GM12878 (cell line): ENCODE data around the gene BAG5. TPM values are rescaled to one million over a fixed set of nuclear protein-coding genes. Genes with fewer than 3 reads are reported as not detected.
"Not testable (repeated sequence)": the region's sequence is repeated elsewhere in the genome, so short reads cannot be mapped to it uniquely, and the experiment has no call there.

ENCODE experiments used
- ATAC-seq: fragments of 200-7000 bp; cut with Tn5 transposase; 3 replicates; pipeline ENCODE4 v1.9.1; 2020; ENCODE audit warnings: mild to moderate bottlenecking, moderate library complexity
- BruUV-seq: library from RNA; stranded (reverse); fragments of 400-500 nt; replicated peaks from 2 replicates; lab custom pipeline; 2021; lab: Mats Ljungman, UMichigan
- CTCF ChIA-PET: fragments of 300-600 bp; sonication (Branson Sonifier 250); formaldehyde crosslinking; extraction: SDS; loops from one replicate; lab custom pipeline; 2021; ENCODE audit warnings: inconsistent platforms; lab: Yijun Ruan, JAX
- POLR2A ChIA-PET: fragments of 350-600 bp; formaldehyde crosslinking; extraction: SDS; loops from one replicate; lab custom pipeline; 2021; ENCODE audit warnings: inconsistent platforms; lab: Charles Lee
- RAD21 ChIA-PET: fragments of 300-600 bp; sonication (Branson Sonifier 250); formaldehyde crosslinking; loops from one replicate; lab custom pipeline; 2023; ENCODE audit warnings: antibody characterized with exemption; ENCODE audit not compliant: unreplicated experiment; lab: Charles Lee
- SMC1A ChIA-PET: fragments of 300-600 bp; sonication (Branson Sonifier 250); formaldehyde crosslinking; loops from one replicate; lab custom pipeline; 2023; ENCODE audit not compliant: unreplicated experiment, uncharacterized antibody; lab: Charles Lee
- DNase-seq: peaks from one replicate; pipeline ENCODE4 v3.0.0-alpha.2; 2011; ENCODE audit warnings: low read depth, low spot score
- FAIRE-seq: peaks from 3 replicates; lab custom pipeline; 2011; peaks lifted over from hg19 to GRCh38; lab: Jason Lieb, UNC
- H2AFZ ChIP-seq: 2 replicates; pipeline ENCODE4 v1.6.0; 2011; ENCODE audit warnings: low read depth, low read length, control low read depth; ENCODE audit not compliant: control insufficient read depth
- H3K27ac ChIP-seq: 2 replicates; pipeline ENCODE4 v1.5.1; 2011; ENCODE audit warnings: control low read depth; ENCODE audit not compliant: control insufficient read depth, insufficient read depth
- H3K27me3 ChIP-seq, 2 experiments: replicated peaks in 1 of 2; 2 replicates each; pipeline versions ENCODE4 v1.6.0 to v1.6.1; 2011; ENCODE audit warnings: low read length in 1 of 2; ENCODE audit not compliant: control insufficient read depth in 2 of 2, insufficient read depth in 2 of 2
- H3K36me3 ChIP-seq, 2 experiments: 2 replicates each; pipeline ENCODE4 v1.5.1; 2011; ENCODE audit warnings: low read length in 1 of 2; ENCODE audit not compliant: control insufficient read depth in 2 of 2, insufficient read depth in 2 of 2
- H3K4me1 ChIP-seq: 2 replicates; pipeline ENCODE4 v1.6.1; 2011; ENCODE audit warnings: mild to moderate bottlenecking, low read length, moderate library complexity, mixed read lengths; ENCODE audit not compliant: control insufficient read depth, insufficient read depth
- H3K4me2 ChIP-seq: 2 replicates; pipeline ENCODE4 v1.6.0; 2011; ENCODE audit warnings: control low read depth; ENCODE audit not compliant: control insufficient read depth, insufficient read depth
- H3K4me3 ChIP-seq: fragments of 200-600 bp; sonication (generic); 2 replicates; pipeline ENCODE4 v1.5.1; 2016
- H3K79me2 ChIP-seq: 2 replicates; pipeline ENCODE4 v1.6.0; 2011; ENCODE audit warnings: low read length; ENCODE audit not compliant: control insufficient read depth, insufficient read depth
- H3K9ac ChIP-seq: 2 replicates; pipeline ENCODE4 v1.8.0; 2011; ENCODE audit warnings: low read length, control low read depth, mixed read lengths; ENCODE audit not compliant: control insufficient read depth, insufficient read depth
- H3K9me3 ChIP-seq: replicated peaks from 3 replicates; pipeline ENCODE4 v1.5.1; 2011; ENCODE audit warnings: mild to moderate bottlenecking, low read length; ENCODE audit not compliant: control insufficient read depth, insufficient read depth
- H4K20me1 ChIP-seq: 2 replicates; pipeline ENCODE4 v1.6.0; 2011; ENCODE audit not compliant: control insufficient read depth, insufficient read depth
- GABPA ChIP-seq: IDR thresholded peaks from 2 replicates; pipeline ENCODE4 v1.6.1; 2014; ENCODE audit warnings: antibody characterized with exemption, low read depth, mild to moderate bottlenecking, inconsistent platforms
- JUND ChIP-seq: IDR thresholded peaks from 2 replicates; pipeline ENCODE4 v1.6.1; 2012; ENCODE audit warnings: low read depth, mild to moderate bottlenecking, low read length, improper control_type of control experiment, moderate library complexity
- MEF2A ChIP-seq: IDR thresholded peaks from 2 replicates; pipeline ENCODE4 v1.6.1; 2011; ENCODE audit warnings: low read depth, mild to moderate bottlenecking, low read length, moderate library complexity; ENCODE audit not compliant: insufficient read depth
- USF2 ChIP-seq: IDR thresholded peaks from 2 replicates; pipeline ENCODE4 v1.6.1; 2011; ENCODE audit warnings: low read depth, low read length, improper control_type of control experiment, borderline replicate concordance
- YBX1 ChIP-seq: fragments of 450-650 bp; IDR thresholded peaks from 2 replicates; pipeline ENCODE4 v1.6.1; 2016; ENCODE audit warnings: antibody characterized with exemption
- WGBS: methylation state at CpG from one replicate; pipeline ENCODE4 v1.1.6; 2016; ENCODE audit warnings: low lambda C conversion rate; ENCODE audit not compliant: insufficient replicate concordance, insufficient coverage; ENCODE audit errors: missing lambda C conversion rate; 5-methylcytosine and 5-hydroxymethylcytosine counted together
- in situ Hi-C: fragments of 300-500 bp; cut with MboI; formaldehyde crosslinking; loops from 9 replicates; pipeline ENCODE4 v1.14.3; 2018; ENCODE audit warnings: mixed read lengths
- intact Hi-C: fragments of 100-400 bp; cut with micrococcal nuclease; formaldehyde crosslinking; loops from one replicate; pipeline ENCODE4 v1.14.2; 2022; ENCODE audit not compliant: unreplicated experiment
- polyA plus RNA-seq, 11 experiments: library from polyadenylated mRNA; depleted of rRNA in 4 of 11; unstranded in 6 of 11; stranded (reverse) in 5 of 11; fragments of >200 nt; fragmentation: Nextera tagmentation in 4 of 11; fragmentation: Illumina TruSeq in 1 of 11; extraction: Ambion mirVana in 4 of 11; extraction: Trizol in 1 of 11; gene quantifications; 1 replicate in 1 of 11; 2 replicates in 10 of 11; pipeline versions ENCODE4 v1.2.1 to v1.2.3, GENCODE V29; 2011 to 2016; ENCODE audit warnings: inconsistent platforms in 2 of 11, missing spikeins in 2 of 11, low read depth in 1 of 11
- total RNA-seq, 4 experiments: library from RNA; depleted of rRNA in 3 of 4; stranded (reverse); fragments of >200 nt in 3 of 4; fragmentation: Illumina TruSeq in 1 of 4; extraction: Trizol in 1 of 4; gene quantifications; 2 replicates each; pipeline versions ENCODE4 v1.2.1 to v1.2.3, GENCODE V29; 2013 to 2021

BAG5 gene
- total and polyA plus RNA-seq, 10 of the 15 experiments (the other 5 are each of a cell fraction or from before 2014, with no cell fraction given): 9.9 to 30.5 (median 20.1) TPM

GRCh38 chr14:103512701-103513611 is 49.5 kb downstream of the BAG5 start (continued):
- TF ChIP-seq MEF2A (no peak), YBX1 (no peak), JUND (no peak), GABPA (no peak), USF2 (no peak)
- TF ChIP-seq, all 136 proteins: peak for 0

- SMC1A ChIA-PET, H2AFZ ChIP-seq, H3K4me3 ChIP-seq, DNase-seq, H3K27ac ChIP-seq, ATAC-seq, H3K4me2 ChIP-seq, H3K9me3 ChIP-seq, H3K36me3 ChIP-seq, POLR2A ChIA-PET, intact Hi-C loops, H3K9ac ChIP-seq, H4K20me1 ChIP-seq, H3K4me1 ChIP-seq, CTCF ChIA-PET, FAIRE-seq, BruUV-seq, H3K27me3 ChIP-seq, in situ Hi-C loops, H3K79me2 ChIP-seq, RAD21 ChIA-PET: not testable (repeated sequence)
- WGBS: 97% methylated on average over 8 of the region's 8 CpGs
Observed at GRCh38 chr14:103512180-103512579, 50.3 kb downstream of the BAG5 start.
